ENCODE measurements around the gene CYP2E1. TPM values are rescaled to one million over a fixed set of nuclear protein-coding genes. Genes with fewer than 3 reads are reported as not detected.

Gene CYP2E1
- 2.1 and 2.7 TPM in 2 replicates for total RNA-seq

DNA sequence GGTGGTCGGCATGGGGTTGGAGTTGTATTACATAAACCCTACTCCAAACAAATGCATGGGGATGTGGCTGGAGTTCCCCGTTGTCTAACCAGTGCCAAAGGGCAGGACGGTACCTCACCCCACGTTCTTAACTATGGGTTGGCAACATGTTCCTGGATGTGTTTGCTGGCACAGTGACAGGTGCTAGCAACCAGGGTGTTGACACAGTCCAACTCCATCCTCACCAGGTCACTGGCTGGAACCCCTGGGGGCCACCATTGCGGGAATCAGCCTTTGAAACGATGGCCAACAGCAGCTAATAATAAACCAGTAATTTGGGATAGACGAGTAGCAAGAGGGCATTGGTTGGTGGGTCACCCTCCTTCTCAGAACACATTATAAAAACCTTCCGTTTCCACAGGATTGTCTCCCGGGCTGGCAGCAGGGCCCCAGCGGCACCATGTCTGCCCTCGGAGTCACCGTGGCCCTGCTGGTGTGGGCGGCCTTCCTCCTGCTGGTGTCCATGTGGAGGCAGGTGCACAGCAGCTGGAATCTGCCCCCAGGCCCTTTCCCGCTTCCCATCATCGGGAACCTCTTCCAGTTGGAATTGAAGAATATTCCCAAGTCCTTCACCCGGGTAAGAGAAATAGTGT lies at the start of gene CYP2E1:
Gene CYP2E1, plus strand, starts transcription at position 407 of the 632 bp plus-strand sequence. Its CDS starts 33 bp downstream, at position 440.

DNA sequence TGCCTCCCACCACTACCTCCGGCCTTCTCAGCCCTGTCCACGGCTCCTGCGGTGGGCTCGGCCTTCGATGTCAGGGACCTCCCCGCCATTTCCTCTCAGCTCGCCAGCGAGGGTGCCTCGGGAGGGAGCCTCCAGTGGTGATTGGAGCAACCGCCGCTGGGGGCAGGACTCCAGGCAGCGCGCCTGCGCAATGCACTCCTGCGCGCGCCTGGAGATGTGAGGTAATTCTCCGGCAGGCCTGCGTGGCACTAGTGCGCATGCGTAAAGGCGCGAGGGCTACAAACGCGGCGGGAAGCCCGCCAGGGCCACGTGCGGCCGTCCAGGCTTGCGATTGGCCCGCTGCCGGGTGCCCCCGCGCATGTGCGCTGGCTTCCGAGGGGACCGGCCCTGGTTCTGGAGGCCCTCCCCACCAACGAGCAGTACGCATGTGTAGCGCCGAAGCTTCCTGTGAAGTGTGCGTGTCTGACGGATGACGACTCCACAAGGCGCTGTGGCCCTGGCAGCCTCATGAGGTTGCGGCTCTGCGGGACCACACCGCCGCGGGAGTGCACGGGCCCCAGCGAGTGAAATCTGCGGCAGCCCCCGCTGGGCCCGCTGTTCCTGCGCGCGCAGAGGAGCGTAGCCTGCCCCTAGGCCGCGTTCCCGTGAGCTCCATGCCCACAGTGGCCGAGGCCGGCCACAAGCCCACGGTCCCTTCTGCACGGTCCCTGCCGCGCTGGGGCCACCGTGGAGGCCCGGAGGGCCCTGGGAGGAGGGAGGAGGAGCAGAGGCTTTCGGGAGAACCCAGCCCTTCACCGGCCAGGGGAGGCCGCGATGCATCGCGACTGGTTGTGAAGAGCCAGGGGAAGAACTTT lies 38.5 kb downstream of the CYP2E1 start, which contains the start of gene SYCE1:
Gene SYCE1, minus strand, starts transcription at position 143 of the 854 bp plus-strand sequence. Its CDS starts 54 bp downstream, at position 89.

Other genes starting within 250 kb of the CYP2E1 start
- 50.1 and 55.9 TPM in 2 replicates for gene TUBGCP2, start 218.5 kb upstream of the CYP2E1 start, total RNA-seq
- 19.5 and 24.1 TPM in 2 replicates for gene ZNF511, start 218.4 kb upstream of the CYP2E1 start, total RNA-seq
- gene CALY, start 190.5 kb upstream of the CYP2E1 start, total RNA-seq = not detected in 2 replicates
- not detected in 2 replicates for gene PRAP1, start 180.0 kb upstream of the CYP2E1 start, total RNA-seq
- gene FUOM, start 169.3 kb upstream of the CYP2E1 start, total RNA-seq = 9.4 and 28.2 TPM in 2 replicates
- gene ECHS1, start 154.0 kb upstream of the CYP2E1 start, total RNA-seq = 64.6 and 75.9 TPM in 2 replicates
- gene PAOX, start 148.1 kb upstream of the CYP2E1 start, total RNA-seq = 4.0 and 21.0 TPM in 2 replicates
- gene MTG1, start 133.2 kb upstream of the CYP2E1 start, total RNA-seq = 17.9 and 25.8 TPM in 2 replicates
- under 0.01 TPM in 1 of 2 replicates, not detected in the other for gene SPRN, start 102.7 kb upstream of the CYP2E1 start, total RNA-seq
- gene SCART1, start 73.4 kb upstream of the CYP2E1 start, total RNA-seq = 0.43 and 1.4 TPM in 2 replicates
- not detected in 2 replicates for gene SYCE1, start 38.2 kb downstream of the CYP2E1 start, total RNA-seq
- gene FRG2B, start 99.4 kb downstream of the CYP2E1 start, total RNA-seq = not detected in 2 replicates